Lower leg skin (tissue), 3 donors: ENCODE data around the gene NOCT.

Experiments
- POLR2A ChIP-seq, 2 donors: fragments of 450-650 bp; IDR thresholded peaks; one replicate each; pipeline ENCODE4 v1.6.1; 2016 to 2017; ENCODE audit warnings: antibody characterized with exemption in 2 of 2, mild to moderate bottlenecking in 1 of 2, moderate library complexity in 1 of 2
- TF ChIP-seq, protein P1 (sequence below), 3 donors: fragments of 450-650 bp; IDR thresholded peaks; one replicate each; pipeline ENCODE4 v1.5.1; 2016; ENCODE audit warnings: antibody characterized with exemption in 3 of 3, mild to moderate bottlenecking in 3 of 3, moderate library complexity in 2 of 3

DNA sequence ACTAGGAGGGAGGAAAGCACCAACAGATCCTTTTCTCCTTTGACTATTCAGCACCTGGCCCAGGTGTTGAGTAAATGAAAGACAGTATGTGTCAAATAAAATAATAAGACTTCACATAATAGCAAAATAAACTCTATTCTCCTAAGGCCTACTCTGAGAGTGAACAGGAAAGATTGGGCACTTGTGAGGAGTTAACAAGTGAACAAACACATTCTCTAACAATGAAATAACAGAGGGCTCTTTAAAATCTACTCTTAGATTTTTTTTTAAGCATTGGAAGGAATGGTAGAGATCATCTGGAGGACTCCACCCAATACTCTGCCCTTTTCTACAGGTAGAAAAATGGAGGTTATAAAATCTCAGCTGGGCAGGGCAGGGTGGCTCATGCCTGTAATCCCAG, 39.1 kb upstream of the NOCT start:
- TF ChIP-seq, protein P1, sequence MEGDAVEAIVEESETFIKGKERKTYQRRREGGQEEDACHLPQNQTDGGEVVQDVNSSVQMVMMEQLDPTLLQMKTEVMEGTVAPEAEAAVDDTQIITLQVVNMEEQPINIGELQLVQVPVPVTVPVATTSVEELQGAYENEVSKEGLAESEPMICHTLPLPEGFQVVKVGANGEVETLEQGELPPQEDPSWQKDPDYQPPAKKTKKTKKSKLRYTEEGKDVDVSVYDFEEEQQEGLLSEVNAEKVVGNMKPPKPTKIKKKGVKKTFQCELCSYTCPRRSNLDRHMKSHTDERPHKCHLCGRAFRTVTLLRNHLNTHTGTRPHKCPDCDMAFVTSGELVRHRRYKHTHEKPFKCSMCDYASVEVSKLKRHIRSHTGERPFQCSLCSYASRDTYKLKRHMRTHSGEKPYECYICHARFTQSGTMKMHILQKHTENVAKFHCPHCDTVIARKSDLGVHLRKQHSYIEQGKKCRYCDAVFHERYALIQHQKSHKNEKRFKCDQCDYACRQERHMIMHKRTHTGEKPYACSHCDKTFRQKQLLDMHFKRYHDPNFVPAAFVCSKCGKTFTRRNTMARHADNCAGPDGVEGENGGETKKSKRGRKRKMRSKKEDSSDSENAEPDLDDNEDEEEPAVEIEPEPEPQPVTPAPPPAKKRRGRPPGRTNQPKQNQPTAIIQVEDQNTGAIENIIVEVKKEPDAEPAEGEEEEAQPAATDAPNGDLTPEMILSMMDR (IDR thresholded peaks at IDR 0.05) = no peak
- no peak for TF ChIP-seq POLR2A (IDR thresholded peaks at IDR 0.05)
